HG02870 (cell line): ENCODE data around the gene TKT.

Source experiments
- ATAC-seq: cut with Tn5 transposase; IDR thresholded peaks from one replicate; pipeline ENCODE4 v1.9.1; 2021; ENCODE audit warnings: mild to moderate bottlenecking, moderate library complexity; ENCODE audit not compliant: unreplicated experiment

TKT gene

DNA sequence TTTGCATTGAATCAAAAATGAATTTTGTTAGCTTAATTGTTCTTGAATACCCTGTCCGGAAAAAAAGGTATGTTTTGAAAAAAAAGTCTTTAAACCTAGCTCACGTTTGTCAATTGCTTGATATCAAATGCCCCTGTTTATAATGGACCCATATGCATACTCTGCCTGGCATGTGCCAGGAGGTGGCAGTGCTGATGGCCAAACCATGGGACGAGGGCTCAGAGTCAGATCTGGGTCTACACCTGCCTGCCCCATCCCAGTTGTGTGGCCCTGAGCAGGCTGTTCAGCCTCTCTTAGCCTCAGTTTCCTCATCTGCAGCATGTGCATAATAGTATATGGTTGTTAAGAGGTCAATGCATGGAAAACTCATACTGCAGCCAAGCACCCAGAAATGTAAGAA lies 56.0 kb downstream of the TKT start:
- no peak for ATAC-seq

DNA sequence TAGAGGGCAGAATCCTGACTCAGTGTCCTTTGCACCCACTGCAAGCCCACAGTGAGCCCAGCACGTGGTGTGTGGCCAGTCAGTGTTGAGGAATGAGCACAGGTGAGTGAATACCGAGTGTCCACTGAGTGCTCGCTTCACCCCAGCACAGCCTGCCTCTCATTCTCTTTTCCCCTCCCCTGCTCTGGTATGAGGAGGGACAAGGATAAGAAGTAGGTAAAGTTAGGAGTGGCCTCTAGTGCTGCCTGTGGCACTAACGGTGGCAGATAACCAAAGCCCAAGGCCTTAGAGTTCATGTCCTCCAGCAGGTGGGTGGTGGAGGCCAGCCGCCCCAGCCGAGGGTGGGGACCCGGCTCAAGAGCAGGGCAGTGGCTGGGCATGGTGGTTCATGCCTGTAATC lies 56.8 kb downstream of the TKT start:
- no peak for ATAC-seq

DNA sequence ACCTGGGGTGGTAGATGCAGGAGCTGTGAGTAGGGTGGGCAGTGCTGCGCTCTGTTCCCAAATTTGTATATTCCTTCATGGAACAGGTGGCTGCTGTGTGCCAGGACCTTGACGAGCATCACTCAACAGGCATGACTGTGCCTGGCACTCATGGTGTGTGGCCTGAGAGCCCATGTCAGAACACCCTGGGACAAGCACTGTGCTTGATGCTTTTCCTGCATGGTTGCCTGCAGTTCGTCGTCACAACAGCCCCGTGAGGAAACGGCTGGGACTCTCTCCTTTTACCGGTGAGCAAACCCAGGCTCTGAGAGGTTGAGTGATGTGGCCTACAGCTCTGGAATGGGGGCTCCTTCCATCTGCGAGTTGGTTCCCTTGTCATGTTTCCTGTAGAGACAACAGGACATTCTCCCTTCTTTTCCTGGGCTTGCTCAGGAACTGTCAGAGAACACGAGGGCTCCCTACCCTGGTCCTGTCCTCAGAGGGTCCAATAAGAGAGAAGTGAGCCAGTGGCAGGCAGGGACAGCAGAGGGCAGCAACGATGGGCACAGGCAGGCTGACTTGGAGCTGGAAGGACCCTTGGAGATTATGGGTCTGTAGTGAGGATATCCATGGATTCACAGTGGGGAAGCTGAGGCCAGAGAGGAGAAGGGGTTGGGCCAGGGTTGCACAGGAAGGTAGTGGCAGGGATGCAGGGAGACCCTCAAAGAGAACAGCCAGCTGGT lies 57.4 kb downstream of the TKT start:
- no peak for ATAC-seq

DNA sequence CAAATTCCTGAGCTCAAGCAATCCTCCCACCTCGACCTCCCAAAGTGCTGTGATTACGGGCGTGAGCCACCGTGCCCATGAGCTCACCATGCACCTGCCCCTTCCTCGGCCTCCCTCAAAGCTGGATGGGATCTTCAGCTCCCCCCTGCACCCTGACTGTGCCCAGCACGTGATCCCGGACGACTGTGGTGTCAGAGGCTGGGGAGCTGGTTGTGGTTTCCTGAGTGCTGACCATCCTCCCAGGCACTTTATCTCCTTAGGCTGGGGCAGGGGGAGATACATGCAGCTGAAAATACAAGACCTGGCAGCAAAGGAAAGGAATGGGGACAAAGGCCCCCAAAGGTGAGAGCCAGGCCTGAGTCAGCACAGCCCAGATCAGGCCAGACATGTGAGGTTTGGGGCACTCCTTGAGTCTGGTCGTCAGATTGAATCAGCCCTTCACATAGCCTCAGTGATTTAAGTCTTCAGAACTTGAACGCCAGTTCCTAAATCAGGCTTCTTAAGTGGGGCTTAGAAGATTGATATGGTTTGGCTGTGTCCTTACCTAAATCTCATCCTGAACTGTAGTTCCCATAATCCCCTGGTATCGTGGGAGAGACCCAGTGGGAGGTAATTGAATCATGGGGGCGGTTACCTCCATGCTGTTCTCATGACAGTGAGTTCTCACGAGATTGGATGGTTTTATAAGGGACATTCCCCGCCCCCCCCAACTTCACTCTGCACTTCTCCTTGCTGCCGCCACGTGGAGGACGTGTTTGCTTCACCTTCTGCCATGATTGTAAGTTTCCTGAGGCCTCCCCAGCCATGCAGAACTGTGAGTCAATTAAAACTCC lies 59.0 kb downstream of the TKT start:
- ATAC-seq: peak; percentile 35

DNA sequence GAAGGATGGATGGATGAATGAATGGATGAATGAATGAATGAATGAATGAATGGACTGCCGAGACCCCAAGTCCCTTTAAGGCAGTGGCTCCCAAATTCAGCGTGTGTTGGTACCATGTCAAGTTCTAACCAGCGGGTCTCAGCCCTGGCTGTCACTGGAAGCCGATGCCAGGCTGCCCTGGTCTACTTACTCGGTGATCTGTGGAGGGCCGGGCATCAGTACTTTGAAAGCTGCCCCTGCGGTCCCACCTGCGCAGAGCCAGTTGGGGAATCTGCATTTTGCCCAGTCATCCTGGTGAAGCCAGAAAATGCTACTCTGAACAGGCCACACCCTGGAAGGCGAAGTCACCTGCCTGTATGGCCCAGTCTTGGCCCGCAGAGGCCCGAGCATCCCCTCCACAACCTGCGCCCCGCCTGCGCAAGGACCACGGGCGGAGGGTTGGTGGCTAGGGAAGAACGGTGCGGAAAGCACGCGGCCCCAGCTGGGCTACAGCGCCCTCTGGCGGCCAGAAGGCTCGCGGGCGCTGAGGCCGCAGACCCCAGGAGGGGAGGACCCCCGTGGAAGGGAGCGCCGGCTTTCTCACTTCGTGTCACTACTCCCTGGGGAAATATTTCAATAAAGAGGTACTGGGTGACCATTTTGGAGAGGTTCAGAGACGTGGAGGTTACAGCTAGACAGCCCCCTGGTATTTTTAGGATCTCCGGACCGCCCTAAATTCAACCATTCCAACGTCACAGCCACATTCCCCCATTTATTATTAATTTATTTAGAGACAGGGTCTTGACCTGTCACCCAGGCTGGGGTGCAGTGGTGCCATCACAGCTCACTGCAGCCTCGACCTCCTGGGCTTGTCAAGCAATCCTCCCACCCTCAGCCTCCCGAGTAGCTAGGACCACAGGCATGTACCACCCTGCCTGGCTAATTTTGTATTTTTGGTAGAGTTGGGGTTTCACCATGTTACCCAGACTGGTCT lies 59.9 kb downstream of the TKT start:
- peak; percentile 29 for ATAC-seq

DNA sequence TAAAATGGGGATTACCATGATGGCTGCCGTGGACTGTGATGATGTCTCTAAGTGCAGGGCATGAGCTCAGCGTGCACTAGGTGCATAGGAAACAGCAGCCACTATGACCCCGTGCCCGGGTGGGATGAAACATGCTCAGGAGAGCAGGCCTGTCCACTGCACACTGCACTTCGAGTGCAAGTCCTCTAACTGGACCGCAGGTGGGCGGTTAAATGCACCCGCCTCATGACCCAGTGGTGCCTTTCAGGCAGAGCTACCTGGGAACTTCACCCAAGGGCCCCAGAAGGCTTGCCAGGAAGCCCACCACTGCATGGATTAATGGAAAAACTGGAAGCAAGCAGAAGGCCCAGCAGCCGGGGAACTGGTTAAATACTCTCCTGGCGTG lies 60.8 kb downstream of the TKT start:
- ATAC-seq: no peak

DNA sequence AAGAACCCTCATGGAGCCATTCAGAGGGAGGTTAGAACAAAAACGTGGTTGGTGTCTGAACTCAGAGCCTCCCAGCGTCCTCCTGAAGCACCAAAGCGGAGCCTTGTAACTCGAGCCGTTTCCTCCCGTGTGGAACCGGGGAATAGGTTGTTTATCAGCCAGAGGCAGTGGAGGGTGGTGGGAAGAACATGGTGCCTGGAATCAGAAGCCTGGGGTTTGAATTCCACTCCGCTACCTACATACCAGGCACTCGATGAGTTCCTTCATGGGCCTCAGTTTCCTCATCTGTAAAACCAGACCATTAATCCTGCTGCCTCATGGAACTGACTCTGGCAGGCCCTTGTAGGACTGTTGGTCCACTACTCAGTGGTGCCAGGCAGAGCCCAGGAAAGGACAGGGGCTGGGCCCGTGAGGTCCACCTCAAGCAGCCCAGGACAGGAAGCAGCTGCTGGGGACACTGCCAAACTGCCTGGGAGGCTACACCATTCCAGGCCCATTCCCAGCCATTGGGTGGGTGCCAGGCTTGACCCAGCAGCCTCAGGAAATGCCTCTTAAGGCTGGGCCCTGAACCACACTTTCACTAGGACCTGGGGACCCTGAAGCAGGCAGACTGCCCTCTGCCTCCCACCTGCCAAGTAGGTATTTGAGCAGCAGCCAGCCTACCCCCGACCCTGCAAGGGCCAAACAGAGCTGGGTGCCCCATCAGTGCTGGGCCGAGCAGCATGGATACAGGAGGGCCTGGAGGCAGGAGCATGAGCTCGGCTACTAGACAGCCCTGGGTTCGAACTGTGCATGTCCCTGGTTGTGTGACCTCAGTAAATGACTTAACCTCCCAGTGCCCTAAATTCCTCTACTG lies 61.4 kb downstream of the TKT start:
- no peak for ATAC-seq

DNA sequence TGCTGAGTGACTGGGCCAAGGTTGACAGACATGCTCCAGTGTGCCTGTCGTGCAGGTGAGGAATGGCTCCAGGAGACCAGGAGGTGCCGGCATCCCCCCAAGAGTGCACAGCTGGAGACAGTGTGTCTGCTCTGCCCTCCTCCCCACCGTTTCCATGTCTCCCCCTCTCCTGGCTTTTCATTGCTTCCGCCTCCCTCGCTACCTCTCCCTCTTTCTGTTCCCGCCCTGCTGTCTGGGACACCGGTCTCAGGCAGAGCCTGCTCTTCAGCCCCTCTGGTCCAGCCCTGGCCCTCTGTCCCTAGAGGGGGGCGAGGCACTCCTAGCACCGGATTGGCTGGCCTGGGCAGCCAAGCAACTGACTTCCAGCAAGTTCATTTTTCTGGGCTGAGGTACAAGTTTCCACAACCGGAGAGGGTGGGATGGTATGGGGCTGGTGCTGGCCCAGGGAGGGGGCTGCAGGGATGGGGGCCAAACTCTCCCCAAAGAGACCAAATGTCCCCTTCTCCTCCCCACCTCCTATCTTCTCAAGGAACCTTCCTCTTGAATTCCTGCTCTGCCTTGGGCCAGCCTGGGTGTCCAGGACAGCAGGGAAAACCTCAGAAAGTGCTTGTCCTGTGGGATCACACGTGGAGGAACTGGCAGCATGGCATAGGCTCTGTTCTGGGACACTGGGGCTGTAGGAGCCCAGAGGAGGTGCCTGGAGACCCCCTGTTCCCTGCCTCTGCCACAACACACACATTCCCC lies 62.2 kb downstream of the TKT start:
- no peak for ATAC-seq

DNA sequence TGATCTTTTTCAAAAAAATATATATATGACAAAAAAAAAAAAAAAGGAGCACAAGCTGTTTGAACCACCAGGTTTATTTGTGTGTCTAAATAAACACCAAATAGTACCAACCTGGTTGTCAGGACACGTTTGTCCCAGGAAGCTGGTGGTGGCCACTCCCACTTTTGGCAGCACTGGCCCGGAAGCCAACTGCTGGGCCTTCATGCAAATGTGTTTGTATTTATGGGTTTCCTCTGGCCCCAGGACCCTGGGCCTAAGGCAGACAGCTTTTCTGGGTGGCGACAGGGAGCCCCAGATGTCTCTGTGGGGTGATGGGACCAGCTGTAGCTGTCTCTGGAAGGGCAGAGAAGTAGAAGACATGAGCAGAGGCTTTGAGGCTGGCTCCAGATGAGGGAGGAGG lies 63.2 kb downstream of the TKT start:
- ATAC-seq: peak; percentile 27

DNA sequence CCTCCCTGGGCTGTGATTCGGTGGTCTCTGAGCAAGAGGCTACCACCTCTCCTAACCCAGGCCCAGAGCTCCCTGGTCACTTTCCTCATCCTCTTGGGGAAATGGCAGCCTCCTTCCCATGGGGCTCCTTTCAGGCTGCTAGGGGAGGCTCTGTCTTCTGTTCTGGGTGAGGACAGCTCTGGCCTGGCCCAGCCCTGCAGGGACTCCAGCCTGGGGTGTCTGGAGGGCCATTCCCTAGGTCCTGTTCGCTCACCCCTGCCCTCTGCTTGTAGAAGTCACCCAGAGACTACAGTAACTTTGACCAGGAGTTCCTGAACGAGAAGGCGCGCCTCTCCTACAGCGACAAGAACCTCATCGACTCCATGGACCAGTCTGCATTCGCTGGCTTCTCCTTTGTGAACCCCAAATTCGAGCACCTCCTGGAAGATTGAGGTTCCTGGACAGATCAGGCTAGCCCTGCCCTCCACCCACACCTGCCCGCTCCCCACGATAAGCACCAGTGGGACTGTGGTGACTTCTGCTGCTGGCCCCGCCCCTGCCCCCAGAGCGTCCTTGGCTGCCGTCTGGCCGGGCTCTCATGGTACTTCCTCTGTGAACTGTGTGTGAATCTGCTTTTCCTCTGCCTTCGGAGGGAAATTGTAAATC lies 63.9 kb downstream of the TKT start:
- no peak for ATAC-seq

DNA sequence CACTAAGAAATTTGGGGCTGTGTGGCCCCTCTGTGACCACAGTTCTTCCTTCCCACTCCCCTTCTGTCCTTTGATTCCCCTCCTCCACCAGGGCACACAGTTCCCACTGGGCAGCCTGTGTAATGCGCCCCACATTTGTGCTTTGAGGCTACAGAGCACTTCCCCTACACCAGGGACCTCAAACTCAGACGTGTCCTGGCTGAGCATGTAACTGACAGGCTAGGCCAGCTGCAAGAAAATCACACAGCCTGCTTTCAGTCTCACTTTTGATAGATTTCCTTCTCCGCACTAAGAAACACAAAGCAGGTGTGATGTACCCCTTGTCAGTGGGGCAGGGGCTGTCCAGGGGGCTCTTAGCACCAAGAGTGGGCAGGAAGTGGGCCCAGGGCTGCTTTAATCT lies 65.2 kb downstream of the TKT start:
- ATAC-seq: peak; percentile 76

DNA sequence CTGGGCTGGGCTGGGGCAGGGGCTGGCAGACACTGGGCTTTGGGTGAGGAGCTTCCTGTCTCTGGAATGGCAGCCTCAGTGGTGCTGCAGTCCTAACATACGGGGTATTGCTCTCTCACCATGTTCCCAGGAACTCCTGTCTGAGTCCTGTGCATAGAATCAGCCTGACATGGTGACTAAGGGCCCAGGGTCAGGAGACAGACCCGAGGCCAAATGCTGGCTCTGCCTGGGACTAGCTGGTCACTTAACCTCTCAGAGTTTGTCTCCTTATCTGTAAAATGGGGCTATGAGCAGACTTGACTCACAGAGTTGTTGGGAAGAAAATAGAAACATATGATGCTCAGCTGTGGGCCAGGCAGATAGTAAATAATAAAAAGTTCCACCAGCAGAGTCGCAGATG lies 66.5 kb downstream of the TKT start:
- ATAC-seq: no peak

DNA sequence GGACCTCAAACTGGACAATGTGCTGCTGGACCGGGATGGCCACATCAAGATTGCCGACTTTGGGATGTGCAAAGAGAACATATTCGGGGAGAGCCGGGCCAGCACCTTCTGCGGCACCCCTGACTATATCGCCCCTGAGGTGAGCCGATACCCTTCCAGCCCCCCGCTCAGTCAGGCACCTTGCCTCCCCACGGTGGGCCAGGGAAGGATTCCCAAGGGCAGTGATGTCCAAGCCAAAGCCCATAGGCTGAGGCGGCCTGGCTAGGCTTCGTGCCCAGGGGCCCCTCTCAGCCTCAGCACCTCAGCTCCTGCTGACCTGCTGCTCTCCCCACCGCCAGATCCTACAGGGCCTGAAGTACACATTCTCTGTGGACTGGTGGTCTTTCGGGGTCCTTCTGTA lies 67.1 kb downstream of the TKT start:
- ATAC-seq: no peak

DNA sequence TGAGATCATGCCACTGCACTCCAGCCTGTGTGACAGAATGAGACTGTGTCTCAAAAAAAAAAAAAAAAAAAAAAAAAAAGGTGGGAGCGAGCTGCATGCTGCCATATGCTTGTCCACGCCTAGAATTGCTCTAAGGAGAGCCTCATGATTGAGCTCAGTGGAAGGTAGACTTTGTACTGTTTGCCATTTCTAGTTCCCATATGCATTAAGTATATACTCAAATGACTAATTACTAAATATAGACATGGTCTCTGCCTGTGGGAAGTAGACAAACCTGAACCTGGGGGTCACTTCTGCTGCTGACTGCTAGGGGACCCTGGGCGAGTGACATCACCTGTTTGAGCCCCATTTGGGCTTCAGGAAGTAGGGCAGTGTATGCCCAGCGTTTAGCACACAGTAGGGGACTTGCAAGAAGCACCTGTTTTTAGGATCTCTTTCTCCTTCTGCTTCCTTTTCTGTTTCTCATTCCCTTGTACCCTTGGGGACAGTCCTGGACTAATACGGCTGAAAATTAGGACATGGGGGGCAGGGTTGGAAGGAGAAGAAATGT lies 67.6 kb downstream of the TKT start:
- ATAC-seq: no peak

DNA sequence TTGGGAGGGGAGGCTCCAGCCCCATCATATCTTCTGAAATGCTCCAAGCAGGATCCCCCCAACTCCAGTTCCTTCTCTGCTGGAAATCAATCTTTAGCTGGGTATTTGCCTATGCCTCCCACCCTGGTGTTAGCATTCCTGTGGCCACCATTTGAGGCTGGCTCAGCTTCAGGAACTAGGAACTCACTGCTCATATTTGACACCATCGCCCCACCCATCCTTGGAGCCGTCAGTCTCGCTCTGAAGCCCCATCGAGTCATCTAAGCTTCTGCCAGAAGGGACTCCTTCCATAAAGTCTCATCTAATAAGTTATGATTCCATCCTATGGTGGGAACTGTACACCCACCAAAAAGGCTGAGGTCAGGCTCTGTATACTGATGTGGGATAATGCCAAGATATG lies 68.4 kb downstream of the TKT start:
- no peak for ATAC-seq

DNA sequence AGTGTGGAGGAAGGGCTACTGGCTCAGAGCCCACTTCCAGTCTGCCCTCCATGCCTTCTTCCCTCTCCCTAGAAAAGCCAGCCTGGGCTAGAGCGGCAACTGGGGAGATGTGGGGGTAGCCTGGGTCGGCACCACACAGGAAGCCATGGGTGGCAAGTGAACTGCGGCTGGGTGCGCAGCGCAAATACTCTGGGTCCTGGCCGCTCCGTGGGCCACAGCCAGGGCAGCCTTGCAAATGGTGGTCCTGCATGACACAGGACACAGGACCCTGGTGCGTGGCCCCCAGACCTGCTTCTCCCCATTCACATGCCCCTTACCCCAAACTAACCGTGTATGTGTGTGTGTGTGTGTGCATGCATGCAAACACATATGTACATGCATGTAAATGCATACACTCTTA lies 69.1 kb downstream of the TKT start:
- ATAC-seq: no peak

DNA sequence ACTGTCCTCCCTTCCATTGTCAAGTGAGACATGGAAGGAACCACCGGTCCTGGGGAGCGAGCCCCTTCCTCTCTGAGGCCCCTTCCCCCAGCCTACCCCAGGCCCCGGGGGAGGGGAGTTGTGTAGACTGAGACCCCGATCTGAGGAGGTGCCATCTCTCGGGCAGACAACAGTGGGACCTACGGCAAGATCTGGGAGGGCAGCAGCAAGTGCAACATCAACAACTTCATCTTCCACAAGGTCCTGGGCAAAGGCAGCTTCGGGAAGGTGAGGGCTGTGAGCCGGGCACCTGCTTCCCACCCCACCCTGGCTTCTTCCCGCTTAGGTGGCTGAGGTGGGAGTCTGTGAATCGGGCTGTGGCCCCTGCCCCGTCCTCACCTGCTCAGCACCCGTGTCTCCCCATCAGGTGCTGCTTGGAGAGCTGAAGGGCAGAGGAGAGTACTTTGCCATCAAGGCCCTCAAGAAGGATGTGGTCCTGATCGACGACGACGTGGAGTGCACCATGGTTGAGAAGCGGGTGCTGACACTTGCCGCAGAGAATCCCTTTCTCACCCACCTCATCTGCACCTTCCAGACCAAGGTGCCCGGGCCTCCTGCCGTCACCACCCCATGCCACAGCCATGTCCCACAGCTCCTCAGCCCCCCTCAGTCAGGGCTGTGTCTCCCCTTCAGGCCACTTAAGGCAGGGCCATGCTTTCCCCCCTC lies 69.9 kb downstream of the TKT start:
- no peak for ATAC-seq

DNA sequence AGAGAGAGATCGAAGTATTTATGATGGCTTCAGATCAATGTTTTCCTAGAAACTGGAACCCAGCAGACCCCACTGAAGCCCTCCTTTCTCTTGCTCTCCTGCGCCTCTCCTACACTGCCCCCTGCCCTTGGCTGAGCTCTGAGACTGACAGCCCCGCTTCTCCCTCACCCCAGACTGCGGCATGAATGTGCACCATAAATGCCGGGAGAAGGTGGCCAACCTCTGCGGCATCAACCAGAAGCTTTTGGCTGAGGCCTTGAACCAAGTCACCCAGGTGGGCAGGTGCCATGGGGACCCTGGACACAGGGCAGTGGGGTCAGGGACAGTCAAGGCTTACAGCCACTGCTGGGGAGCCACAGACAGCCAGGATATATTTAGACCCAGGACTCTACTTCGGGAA lies 71.1 kb downstream of the TKT start:
- no peak for ATAC-seq
